ENCODE results near the gene ZNF428. TPM values are rescaled to one million over a fixed set of nuclear protein-coding genes. Genes with fewer than 3 reads are reported as not detected.

The ZNF428 gene
- total RNA-seq, 1 donor = 14.0 TPM

DNA sequence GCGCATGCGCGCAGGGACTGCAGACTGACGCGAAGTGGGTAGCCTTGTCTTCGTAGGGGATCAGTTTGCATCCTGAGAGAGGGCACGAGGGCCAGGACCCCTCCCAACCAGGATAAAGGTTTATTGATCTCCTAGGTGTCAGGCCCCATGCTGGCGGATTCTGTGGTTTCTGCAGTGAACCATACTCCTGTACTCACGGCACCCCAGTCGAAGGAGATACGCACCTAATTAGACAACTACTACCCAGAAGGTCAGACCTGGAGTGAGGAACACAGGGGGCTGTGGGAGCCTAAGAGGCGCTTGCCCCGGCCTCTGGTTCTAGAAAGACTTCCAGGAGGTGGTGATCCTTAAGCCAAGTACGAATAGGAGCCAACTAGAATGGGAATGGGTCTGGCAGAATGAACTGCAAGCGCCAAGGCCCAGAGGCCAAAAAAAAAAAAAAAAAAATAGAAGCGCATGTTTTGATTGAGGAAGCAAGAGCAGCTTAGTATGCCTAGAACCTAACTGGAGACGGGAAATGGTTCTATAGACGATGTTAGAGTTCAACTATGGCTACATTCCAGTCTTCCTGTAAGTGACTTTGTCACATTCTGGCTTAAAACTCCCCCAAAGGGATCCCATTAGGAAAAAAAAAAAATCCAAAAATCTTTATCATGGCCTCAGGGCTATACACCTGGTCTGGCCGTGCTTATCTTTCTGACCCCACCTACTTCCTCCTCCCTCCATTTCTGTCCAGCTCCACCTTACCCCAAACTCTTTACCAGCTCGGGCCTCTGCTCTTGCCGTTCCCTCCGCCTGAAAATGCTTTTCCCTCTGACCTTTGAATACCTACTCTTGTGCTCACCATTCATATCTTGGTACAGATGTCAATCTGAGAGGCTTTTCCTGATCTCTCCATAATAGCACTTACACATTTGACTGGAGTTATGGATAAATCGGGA, 902 bp upstream of the ZNF428 start:
- TF ChIP-seq, protein P1, sequence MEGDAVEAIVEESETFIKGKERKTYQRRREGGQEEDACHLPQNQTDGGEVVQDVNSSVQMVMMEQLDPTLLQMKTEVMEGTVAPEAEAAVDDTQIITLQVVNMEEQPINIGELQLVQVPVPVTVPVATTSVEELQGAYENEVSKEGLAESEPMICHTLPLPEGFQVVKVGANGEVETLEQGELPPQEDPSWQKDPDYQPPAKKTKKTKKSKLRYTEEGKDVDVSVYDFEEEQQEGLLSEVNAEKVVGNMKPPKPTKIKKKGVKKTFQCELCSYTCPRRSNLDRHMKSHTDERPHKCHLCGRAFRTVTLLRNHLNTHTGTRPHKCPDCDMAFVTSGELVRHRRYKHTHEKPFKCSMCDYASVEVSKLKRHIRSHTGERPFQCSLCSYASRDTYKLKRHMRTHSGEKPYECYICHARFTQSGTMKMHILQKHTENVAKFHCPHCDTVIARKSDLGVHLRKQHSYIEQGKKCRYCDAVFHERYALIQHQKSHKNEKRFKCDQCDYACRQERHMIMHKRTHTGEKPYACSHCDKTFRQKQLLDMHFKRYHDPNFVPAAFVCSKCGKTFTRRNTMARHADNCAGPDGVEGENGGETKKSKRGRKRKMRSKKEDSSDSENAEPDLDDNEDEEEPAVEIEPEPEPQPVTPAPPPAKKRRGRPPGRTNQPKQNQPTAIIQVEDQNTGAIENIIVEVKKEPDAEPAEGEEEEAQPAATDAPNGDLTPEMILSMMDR (IDR thresholded peaks at IDR 0.05; ENCODE audit: insufficient read depth, low read length) = no peak
- no peak for DNase-seq (ENCODE audit: low read depth)
- peak overlapping the region; percentile 95 for H3K4me3 ChIP-seq (ENCODE audit: low read depth, low read length)

DNA sequence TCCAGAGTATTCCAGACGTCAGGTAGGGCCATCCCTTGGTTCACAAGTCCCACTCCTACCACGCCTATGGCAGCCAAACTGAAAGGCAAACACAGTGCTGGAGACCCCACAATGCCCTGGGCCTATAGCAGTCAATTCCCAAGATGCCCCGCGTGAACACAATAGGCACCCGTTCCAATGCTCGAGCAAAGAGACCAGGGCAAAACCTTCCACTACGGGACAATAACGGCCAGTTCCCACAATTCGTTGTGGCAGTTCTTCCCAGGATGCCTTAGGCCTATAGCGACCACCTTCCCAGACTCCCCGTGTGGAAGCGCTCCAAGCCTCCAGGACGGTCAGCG, 538 bp downstream of the ZNF428 start:
- peak overlapping the region; percentile 95 for H3K4me3 ChIP-seq (ENCODE audit: low read depth, low read length)
- peak; percentile 37 for DNase-seq (ENCODE audit: low read depth)
- TF ChIP-seq, protein P1 (IDR thresholded peaks at IDR 0.05; ENCODE audit: insufficient read depth, low read length) = no peak

DNA sequence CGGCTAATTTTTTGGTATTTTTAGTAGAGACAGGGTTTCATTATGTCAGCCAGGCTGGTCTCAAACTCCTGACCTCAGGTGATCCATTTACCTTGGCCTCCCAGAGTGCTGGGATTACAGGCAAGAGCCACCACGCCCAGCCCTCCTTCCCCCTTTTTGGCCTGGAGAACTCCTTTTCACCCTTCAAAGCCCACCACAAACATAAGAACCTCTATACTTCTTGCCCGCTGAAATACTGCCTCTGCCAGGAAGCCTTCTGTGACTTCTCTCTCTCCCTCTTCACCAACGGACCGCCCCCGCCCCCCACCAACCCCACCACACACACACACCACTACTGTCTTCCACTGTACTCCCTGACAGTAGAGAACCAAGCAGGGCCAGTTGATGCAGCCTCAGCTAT, 2.5 kb downstream of the ZNF428 start:
- DNase-seq (ENCODE audit: low read depth) = no peak
- H3K4me3 ChIP-seq (ENCODE audit: low read depth, low read length) = no peak overlapping the region
- TF ChIP-seq, protein P1 (IDR thresholded peaks at IDR 0.05; ENCODE audit: insufficient read depth, low read length) = no peak

DNA sequence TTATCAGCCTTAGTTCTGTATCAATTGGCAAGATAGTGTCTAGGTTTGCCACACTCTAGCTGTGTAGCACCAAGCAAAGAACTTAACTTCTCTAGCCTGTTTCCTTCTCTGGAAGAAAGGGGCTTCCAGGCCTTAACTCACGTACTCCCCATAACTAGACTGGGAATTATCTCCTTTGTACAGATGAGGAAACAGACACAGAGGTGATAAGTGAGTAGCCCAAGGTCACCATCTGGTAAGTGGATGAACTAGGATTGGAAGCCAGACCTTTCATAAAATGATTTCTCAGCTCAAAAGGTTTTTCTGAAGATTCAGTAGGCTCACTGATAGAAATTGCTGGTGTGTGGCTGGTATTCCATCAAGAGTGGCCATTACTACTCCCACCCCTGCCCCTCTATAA, 3.1 kb downstream of the ZNF428 start:
- no peak for DNase-seq (ENCODE audit: low read depth)
- TF ChIP-seq, protein P1 (IDR thresholded peaks at IDR 0.05; ENCODE audit: insufficient read depth, low read length) = no peak

DNA sequence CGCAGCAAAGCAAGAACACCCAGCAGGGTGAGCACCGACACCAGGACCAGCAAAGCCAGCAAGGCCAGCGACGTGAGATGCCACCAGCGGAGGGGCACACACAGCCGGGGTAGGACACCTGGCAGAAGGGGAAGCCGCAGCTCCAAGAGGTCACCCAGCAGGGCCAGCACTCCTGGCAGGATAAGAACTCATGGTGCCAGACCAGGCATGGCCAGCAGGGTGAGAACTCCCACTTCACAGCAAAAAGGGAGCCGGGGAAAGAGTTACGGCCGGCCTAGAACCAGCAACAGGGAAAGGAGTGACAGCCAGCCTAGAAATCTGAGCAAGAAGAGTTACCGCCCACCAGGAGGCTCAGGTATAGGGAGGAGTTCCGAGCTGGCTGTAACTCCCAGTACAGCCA, 7.1 kb downstream of the ZNF428 start:
- TF ChIP-seq, protein P1 (IDR thresholded peaks at IDR 0.05; ENCODE audit: insufficient read depth, low read length) = no peak
- H3K4me3 ChIP-seq (ENCODE audit: low read depth, low read length) = no peak overlapping the region
- DNase-seq (ENCODE audit: low read depth) = no peak

More for the DNA sequence above, 3.1 kb downstream of the ZNF428 start:
- H3K4me3 ChIP-seq (ENCODE audit: low read depth, low read length) = no peak overlapping the region

DNA sequence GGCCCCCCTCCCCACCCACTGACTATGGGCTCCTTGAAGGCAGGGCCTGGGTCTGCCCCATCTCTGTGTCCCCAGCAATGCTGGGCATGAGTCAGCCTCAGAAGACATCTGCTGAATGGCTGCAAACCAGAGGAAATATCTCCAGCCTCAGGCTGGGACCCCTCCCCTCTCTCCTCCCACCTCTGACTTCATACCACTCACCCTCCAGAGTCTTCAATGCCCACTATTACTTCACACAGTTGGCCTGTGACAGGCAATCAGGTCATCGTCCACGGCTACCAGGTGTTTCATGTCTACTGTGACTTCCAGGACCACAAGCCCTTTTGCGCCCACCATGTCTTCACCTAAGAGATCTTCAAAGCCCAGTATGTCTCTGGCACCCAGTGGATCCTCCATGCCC, 7.6 kb downstream of the ZNF428 start, which contains the start of gene SRRM5:
SRRM5 (plus strand) TSS at position 301 of the 400 bp plus-strand sequence; CDS start at position 335, 34 bp downstream.
- no peak for DNase-seq (ENCODE audit: low read depth)

More for the DNA sequence above, 7.6 kb downstream of the ZNF428 start, which contains the start of gene SRRM5:
- TF ChIP-seq, protein P1 (IDR thresholded peaks at IDR 0.05; ENCODE audit: insufficient read depth, low read length) = no peak
- H3K4me3 ChIP-seq (ENCODE audit: low read depth, low read length) = no peak within 1 kb of the TSS
